GM10266 (cell line): ENCODE data around the gene ABCG2.

Experiments
- DNase-seq: peaks from one replicate; pipeline ENCODE4 v3.0.0; 2012; ENCODE audit errors: extremely low spot score
- CTCF ChIP-seq: IDR thresholded peaks from 2 replicates; pipeline ENCODE4 v1.5.1; 2012; ENCODE audit warnings: mild to moderate bottlenecking, low read depth; ENCODE audit not compliant: control insufficient read depth, insufficient read depth; ENCODE audit errors: missing control alignments

The ABCG2 gene

GRCh38 chr4:88070031-88070430 lies 88.4 kb downstream of the ABCG2 start:
- TF ChIP-seq CTCF, result no peak
- DNase-seq, result no peak

DNA sequence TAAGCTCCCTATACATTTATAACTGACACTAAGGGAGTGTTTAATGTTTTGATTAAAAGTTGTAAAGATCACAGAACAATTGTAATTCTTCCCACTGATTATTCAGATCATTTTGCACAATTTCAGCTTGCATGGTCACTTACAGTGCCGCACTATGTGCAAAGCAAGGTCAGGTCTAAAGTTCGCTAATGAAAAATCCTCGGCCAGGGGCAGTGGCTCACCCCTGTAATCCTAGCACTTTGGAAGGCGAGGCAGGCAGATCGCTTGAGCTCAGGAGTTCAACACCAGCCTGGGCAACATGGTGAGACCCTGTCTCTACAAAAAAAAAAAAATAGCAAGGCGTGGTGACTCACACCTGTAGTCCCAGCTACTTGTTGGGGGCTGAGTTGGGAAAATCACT lies 94.0 kb downstream of the ABCG2 start:
- DNase-seq, result no peak
- TF ChIP-seq CTCF, result no peak

DNA sequence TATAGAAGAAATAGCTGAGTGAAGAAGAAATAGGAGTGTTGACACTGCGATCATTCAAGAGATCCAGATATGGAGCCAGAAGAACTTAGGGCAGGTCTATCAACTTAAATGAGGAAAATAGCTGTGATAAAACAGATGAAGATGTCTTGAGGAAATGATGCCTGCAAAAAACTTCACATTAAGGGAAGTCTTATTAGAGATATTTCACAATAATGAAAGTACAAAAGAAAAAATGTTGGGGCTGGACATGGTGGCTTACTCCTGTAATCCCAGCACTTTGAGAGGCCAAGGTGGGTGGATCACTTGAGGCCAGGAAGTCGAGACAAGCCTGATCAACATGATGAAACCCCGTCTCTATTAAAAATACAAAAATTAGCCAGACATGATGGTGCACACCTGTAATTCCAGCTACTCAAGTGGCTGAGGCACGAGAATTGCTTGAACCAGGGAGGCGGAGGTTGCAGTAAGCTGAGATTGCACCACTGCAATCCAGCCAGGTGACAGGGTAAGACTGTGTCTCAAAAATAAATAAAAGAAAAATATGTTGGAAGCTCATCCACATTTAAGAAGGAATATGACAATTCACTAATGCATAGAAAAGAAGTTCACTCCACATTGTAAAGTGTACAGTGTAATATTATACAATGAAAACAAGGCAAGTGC lies 94.7 kb downstream of the ABCG2 start:
- no peak for TF ChIP-seq CTCF
- DNase-seq, result no peak

DNA sequence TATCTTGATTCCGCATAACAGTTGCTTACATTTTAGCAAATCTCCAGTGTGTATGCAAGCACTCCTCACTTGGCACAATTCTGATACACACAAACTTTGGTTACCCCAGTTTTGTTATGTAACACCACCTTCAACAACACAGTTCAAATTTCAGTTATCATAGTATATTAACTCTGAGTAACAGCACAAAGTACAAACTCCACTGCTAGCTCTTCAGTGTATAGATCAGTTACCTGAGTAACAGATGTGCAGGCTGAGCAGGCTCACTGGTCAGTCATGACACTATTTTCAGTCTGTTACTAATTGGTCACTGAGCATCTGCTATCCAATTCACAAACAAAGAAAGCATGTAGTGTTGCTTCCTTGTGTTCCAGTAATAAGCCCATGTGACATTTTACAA lies 95.6 kb downstream of the ABCG2 start:
- TF ChIP-seq CTCF, result no peak
- no peak for DNase-seq

DNA sequence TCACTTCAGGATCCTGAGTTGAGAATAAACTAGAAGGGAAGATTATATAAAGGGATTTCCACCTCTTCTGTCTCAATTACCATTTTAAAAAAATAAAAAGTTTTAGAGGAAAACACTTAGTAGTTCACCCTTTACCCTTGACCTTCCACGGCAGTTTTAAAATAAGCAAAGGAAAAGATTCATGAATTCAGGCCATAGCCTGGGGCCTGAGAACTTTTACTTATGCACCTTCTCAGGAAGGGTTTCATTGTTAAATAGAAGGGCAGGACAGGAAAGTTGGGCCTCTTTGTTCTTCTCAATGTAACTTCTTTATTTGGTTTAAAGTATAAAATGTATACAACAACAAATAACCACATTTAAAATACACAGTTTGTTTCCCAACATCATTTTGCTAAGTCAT lies 96.1 kb downstream of the ABCG2 start:
- TF ChIP-seq CTCF, result no peak
- DNase-seq, result no peak

- no peak for TF ChIP-seq CTCF
- DNase-seq, result no peak
Measured at GRCh38 chr4:88060431-88060830, 98.0 kb downstream of the ABCG2 start.

DNA sequence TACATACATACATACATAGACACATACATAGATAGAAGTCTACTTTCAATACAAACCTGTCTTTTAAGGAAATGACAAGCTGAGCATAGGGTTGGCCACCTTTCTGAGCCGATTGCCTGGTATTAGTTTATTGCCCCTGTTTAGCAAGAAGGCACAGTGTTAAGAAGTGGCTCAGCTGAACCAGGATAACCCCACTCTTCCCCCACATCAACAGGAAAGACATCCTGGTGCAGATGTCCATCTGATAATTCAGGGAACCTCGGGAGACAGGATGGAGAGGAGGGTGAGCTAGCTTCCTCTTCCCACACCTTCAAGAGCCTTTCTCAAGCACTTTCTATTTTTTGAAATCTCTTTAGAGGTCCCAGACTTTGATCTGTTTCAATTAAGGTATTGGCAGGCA lies 98.7 kb downstream of the ABCG2 start:
- no peak for DNase-seq
- TF ChIP-seq CTCF, result no peak
